Natural killer cell treated with Interleukin-12 subunit alpha and Interleukin-12 subunit beta and Interleukin-15 and Interleukin-18, amount 100 ng/mL, for 72 hours (primary cell): ENCODE results near the gene APLF. TPM values are rescaled to one million over a fixed set of nuclear protein-coding genes. Genes with fewer than 3 reads are reported as not detected.
"Not testable (repeated sequence)": the region's sequence is repeated elsewhere in the genome, so short reads cannot be mapped to it uniquely, and the experiment has no call there.

Source experiments
- ATAC-seq, 2 donors: fragments of 150-1000 bp; cut with Tn5 transposase in 1 of 2; sonication (Bioruptor Pico), chemical (Tn5 transposase) in 1 of 2; 2 replicates each; pipeline ENCODE4 v1.10.0; 2021
- DNase-seq: peaks from one replicate; pipeline ENCODE4 v3.0.0; 2022; ENCODE audit warnings: low spot score
- H3K27ac Mint-ChIP-seq, 2 donors: 1 replicate in 1 of 2; 2 replicates in 1 of 2; pipeline ENCODE4 v1.8.0; 2022; ENCODE audit warnings: mixed read lengths in 2 of 2, mild to moderate bottlenecking in 1 of 2, moderate library complexity in 1 of 2
- H3K27me3 Mint-ChIP-seq, 2 donors: 1 replicate in 1 of 2; 2 replicates in 1 of 2; pipeline ENCODE4 v1.8.0; 2022; ENCODE audit warnings: mixed read lengths in 2 of 2
- H3K36me3 Mint-ChIP-seq: one replicate; pipeline ENCODE4 v1.8.0; 2022; ENCODE audit warnings: mixed read lengths
- H3K4me1 Mint-ChIP-seq, 2 donors: 1 replicate in 1 of 2; 2 replicates in 1 of 2; pipeline ENCODE4 v1.8.0; 2022; ENCODE audit warnings: low read depth in 2 of 2, mixed read lengths in 2 of 2, mild to moderate bottlenecking in 1 of 2
- H3K4me3 Mint-ChIP-seq: one replicate; pipeline ENCODE4 v1.8.0; 2022; ENCODE audit warnings: mixed read lengths
- H3K9me3 Mint-ChIP-seq: 2 replicates; pipeline ENCODE4 v1.8.0; 2022; ENCODE audit warnings: mixed read lengths
- total RNA-seq, 2 donors: library from RNA; stranded (reverse); gene quantifications; one replicate each; pipeline ENCODE4 v1.2.3, GENCODE V29; 2022

Gene APLF
- total RNA-seq, 2 donors from 2014 or later, result 2.0 to 3.2 TPM

GRCh38 chr2:68565858-68566257 is 98.5 kb downstream of the APLF start:
- DNase-seq (no peak), ATAC-seq (no peak)
- H3K4me1 Mint-ChIP-seq, result no peaks in the 10 kb centered on the region
- no peaks in the 10 kb centered on the region for H3K9me3 Mint-ChIP-seq
- no peak overlapping the region for H3K4me3 Mint-ChIP-seq
- H3K36me3 Mint-ChIP-seq, result no peaks in the 10 kb centered on the region
- H3K27me3 Mint-ChIP-seq, result no peaks in the 10 kb centered on the region
- no peak overlapping the region for H3K27ac Mint-ChIP-seq

- H3K36me3 Mint-ChIP-seq, result no peaks in the 10 kb centered on the region
- no peaks in the 10 kb centered on the region for H3K9me3 Mint-ChIP-seq
- no peak overlapping the region for H3K4me3 Mint-ChIP-seq
- H3K4me1 Mint-ChIP-seq, result no peaks in the 10 kb centered on the region
- H3K27ac Mint-ChIP-seq, result no peak overlapping the region
- no peaks in the 10 kb centered on the region for H3K27me3 Mint-ChIP-seq
- ATAC-seq, result no peak
- no peak for DNase-seq
Measured at GRCh38 chr2:68566362-68566761, 99.0 kb downstream of the APLF start.

GRCh38 chr2:68568116-68568515 is 100.7 kb downstream of the APLF start:
- Mint-ChIP-seq H3K27me3 (no peaks in the 10 kb centered on the region), H3K9me3 (no peaks in the 10 kb centered on the region), H3K4me3 (no peak overlapping the region), H3K27ac (no peak overlapping the region), H3K36me3 (no peaks in the 10 kb centered on the region), H3K4me1 (no peaks in the 10 kb centered on the region)
- ATAC-seq (no peak), DNase-seq (no peak)

GRCh38 chr2:68569604-68570003 is 102.2 kb downstream of the APLF start:
- Mint-ChIP-seq H3K9me3 (no peaks in the 10 kb centered on the region), H3K36me3 (no peaks in the 10 kb centered on the region), H3K4me1 (no peaks in the 10 kb centered on the region), H3K27ac (no peak overlapping the region), H3K4me3 (no peak overlapping the region), H3K27me3 (no peaks in the 10 kb centered on the region)
- no peak for DNase-seq
- ATAC-seq, result no peak

GRCh38 chr2:68570434-68570833 is 103.0 kb downstream of the APLF start:
- H3K27ac Mint-ChIP-seq, DNase-seq, H3K27me3 Mint-ChIP-seq, H3K4me3 Mint-ChIP-seq, H3K36me3 Mint-ChIP-seq, H3K9me3 Mint-ChIP-seq, ATAC-seq, H3K4me1 Mint-ChIP-seq: not testable (repeated sequence)

- Mint-ChIP-seq H3K27me3 (no peaks in the 10 kb centered on the region), H3K4me1 (no peaks in the 10 kb centered on the region), H3K9me3 (no peaks in the 10 kb centered on the region), H3K27ac (no peak overlapping the region), H3K36me3 (peaks cover 6% of the 10 kb centered on the region), H3K4me3 (no peak overlapping the region)
- DNase-seq (no peak), ATAC-seq (no peak)
Measured at GRCh38 chr2:68574202-68574791, 106.9 kb downstream of the APLF start.

GRCh38 chr2:68577183-68577582 is 109.8 kb downstream of the APLF start:
- no peaks in the 10 kb centered on the region for H3K4me1 Mint-ChIP-seq
- H3K27ac Mint-ChIP-seq, result no peak overlapping the region
- H3K27me3 Mint-ChIP-seq, result no peaks in the 10 kb centered on the region
- no peaks in the 10 kb centered on the region for H3K9me3 Mint-ChIP-seq
- no peak for ATAC-seq
- no peak for DNase-seq
- peaks cover 10% of the 10 kb centered on the region for H3K36me3 Mint-ChIP-seq
- no peak overlapping the region for H3K4me3 Mint-ChIP-seq

GRCh38 chr2:68579689-68580088 is 112.3 kb downstream of the APLF start:
- H3K4me1 Mint-ChIP-seq, result no peaks in the 10 kb centered on the region

GRCh38 chr2:68588589-68588988 is 121.2 kb downstream of the APLF start:
- Mint-ChIP-seq H3K27me3 (peaks cover 0 to 6% of the 10 kb centered on the region in 2 donors), H3K4me1 (no peaks in the 10 kb centered on the region), H3K36me3 (no peaks in the 10 kb centered on the region), H3K27ac (no peak overlapping the region), H3K9me3 (no peaks in the 10 kb centered on the region), H3K4me3 (no peak overlapping the region)
- DNase-seq (no peak), ATAC-seq (no peak)

More at GRCh38 chr2:68579689-68580088, 112.3 kb downstream of the APLF start:
- no peaks in the 10 kb centered on the region for H3K27me3 Mint-ChIP-seq
- DNase-seq, result no peak
- no peak overlapping the region for H3K27ac Mint-ChIP-seq
- no peak for ATAC-seq
- H3K9me3 Mint-ChIP-seq, result no peaks in the 10 kb centered on the region
- H3K4me3 Mint-ChIP-seq, result no peak overlapping the region
- H3K36me3 Mint-ChIP-seq, result peaks cover 10% of the 10 kb centered on the region

GRCh38 chr2:68589963-68590362 is 122.6 kb downstream of the APLF start:
- Mint-ChIP-seq H3K4me1 (peaks cover 9 to 12% of the 10 kb centered on the region in 2 donors), H3K4me3 (no peak overlapping the region), H3K27ac (no peak overlapping the region), H3K27me3 (peaks cover 0 to 6% of the 10 kb centered on the region in 2 donors), H3K36me3 (no peaks in the 10 kb centered on the region), H3K9me3 (no peaks in the 10 kb centered on the region)
- DNase-seq (no peak), ATAC-seq (no peak)

- Mint-ChIP-seq H3K9me3 (no peaks in the 10 kb centered on the region), H3K4me1 (peaks cover 13 to 17% of the 10 kb centered on the region in 2 donors), H3K36me3 (no peaks in the 10 kb centered on the region), H3K27me3 (peaks cover 0 to 6% of the 10 kb centered on the region in 2 donors), H3K4me3 (no peak overlapping the region), H3K27ac (no peak overlapping the region)
- ATAC-seq (no peak), DNase-seq (no peak)
Measured at GRCh38 chr2:68590702-68591101, 123.3 kb downstream of the APLF start.

- ATAC-seq (no peak), DNase-seq (no peak)
- Mint-ChIP-seq H3K27ac (no peak overlapping the region), H3K36me3 (no peaks in the 10 kb centered on the region), H3K4me3 (no peak overlapping the region), H3K27me3 (peaks cover 0 to 6% of the 10 kb centered on the region in 2 donors), H3K4me1 (peaks cover 16 to 17% of the 10 kb centered on the region in 2 donors), H3K9me3 (no peaks in the 10 kb centered on the region)
Measured at GRCh38 chr2:68591225-68591624, 123.8 kb downstream of the APLF start.

GRCh38 chr2:68594041-68594440 is 126.7 kb downstream of the APLF start:
- Mint-ChIP-seq H3K27me3 (peaks cover 10 to 12% of the 10 kb centered on the region in 2 donors), H3K36me3 (peaks cover 1% of the 10 kb centered on the region), H3K4me1 (peaks cover 16 to 17% of the 10 kb centered on the region in 2 donors), H3K4me3 (no peak overlapping the region), H3K9me3 (no peaks in the 10 kb centered on the region), H3K27ac (no peak overlapping the region)
- ATAC-seq (no peak), DNase-seq (no peak)

- peak; percentile 44 to 65 for ATAC-seq
- H3K27ac Mint-ChIP-seq, result no peak overlapping the region
Measured at GRCh38 chr2:68594674-68595492, 127.5 kb downstream of the APLF start.

More at GRCh38 chr2:68594674-68595492, 127.5 kb downstream of the APLF start:
- Mint-ChIP-seq H3K9me3 (peaks cover 4% of the 10 kb centered on the region), H3K27me3 (peaks cover 10 to 21% of the 10 kb centered on the region in 2 donors), H3K36me3 (peaks cover 10% of the 10 kb centered on the region), H3K4me1 (peaks cover 16 to 17% of the 10 kb centered on the region in 2 donors), H3K4me3 (no peak overlapping the region)
- no peak for DNase-seq
